Natural killer cell (primary cell): ENCODE data around the gene CDH12. TPM values are rescaled to one million over a fixed set of nuclear protein-coding genes. Genes with fewer than 3 reads are reported as not detected.

Source experiments
- ATAC-seq, 3 donors: fragments of 150-1000 bp in 2 of 3; fragments of 200-7000 bp in 1 of 3; cut with Tn5 transposase; 1 replicate in 1 of 3; 2 replicates in 2 of 3; pipeline ENCODE4 v1.10.0; 2021; ENCODE audit warnings: mild to moderate bottlenecking in 2 of 3, moderate library complexity in 2 of 3
- DNase-seq, 2 donors: peaks; one replicate each; pipeline versions ENCODE4 v3.0.0 to v3.0.0-alpha.2; 2013 to 2021; ENCODE audit warnings: mixed read lengths in 1 of 2
- H3K27ac ChIP-seq: one replicate; pipeline ENCODE4 v1.5.1; 2013; ENCODE audit warnings: mild to moderate bottlenecking, low read length
- H3K27me3 ChIP-seq: one replicate; pipeline ENCODE4 v1.6.1; 2013; ENCODE audit warnings: low read length; ENCODE audit not compliant: control insufficient read depth, insufficient read depth
- H3K36me3 ChIP-seq: one replicate; pipeline ENCODE4 v1.6.1; 2013; ENCODE audit warnings: low read length; ENCODE audit not compliant: control insufficient read depth, insufficient read depth
- H3K4me1 ChIP-seq: one replicate; pipeline ENCODE4 v1.6.1; 2013; ENCODE audit warnings: low read length; ENCODE audit not compliant: control insufficient read depth, insufficient read depth
- H3K4me3 ChIP-seq: one replicate; pipeline ENCODE4 v1.5.1; 2013; ENCODE audit warnings: low read length
- H3K9me3 ChIP-seq: one replicate; pipeline ENCODE4 v1.6.1; 2013; ENCODE audit warnings: low read length; ENCODE audit not compliant: control insufficient read depth, insufficient read depth
- H3K27ac Mint-ChIP-seq, 2 donors: one replicate each; pipeline ENCODE4 v1.8.0; 2022; ENCODE audit warnings: mild to moderate bottlenecking in 2 of 2, mixed read lengths in 2 of 2, moderate library complexity in 1 of 2
- H3K27me3 Mint-ChIP-seq, 2 donors: one replicate each; pipeline ENCODE4 v1.8.0; 2022; ENCODE audit warnings: low read depth in 2 of 2, mixed read lengths in 2 of 2
- H3K36me3 Mint-ChIP-seq: one replicate; pipeline ENCODE4 v1.8.0; 2022; ENCODE audit warnings: mixed read lengths
- H3K4me1 Mint-ChIP-seq, 2 donors: one replicate each; pipeline ENCODE4 v1.8.0; 2022; ENCODE audit warnings: mixed read lengths in 2 of 2
- H3K4me3 Mint-ChIP-seq: one replicate; pipeline ENCODE4 v1.8.0; 2022; ENCODE audit warnings: mild to moderate bottlenecking, moderate library complexity, mixed read lengths
- H3K9me3 Mint-ChIP-seq, 2 donors: one replicate each; pipeline ENCODE4 v1.8.0; 2022; ENCODE audit warnings: mixed read lengths in 2 of 2
- WGBS: methylation state at CpG from one replicate; pipeline ENCODE4 v1.1.7; 2013; ENCODE audit warnings: missing lambda C conversion rate; ENCODE audit not compliant: insufficient coverage; 5-methylcytosine and 5-hydroxymethylcytosine counted together
- intact Hi-C: fragments of 100-400 bp; cut with micrococcal nuclease; formaldehyde crosslinking; loops from one replicate; pipeline ENCODE4 v1.14.2; 2022
- total RNA-seq, 4 donors: library from RNA; stranded (reverse); fragments of 120-200 nt in 1 of 4; gene quantifications; one replicate each; pipeline versions ENCODE4 v1.2.3 to v1.2.4, GENCODE V29; 2013 to 2022
- TF ChIP-seq, protein P1 (sequence below): fragments of 200-600 bp; IDR thresholded peaks from one replicate; pipeline ENCODE4 v1.8.0; 2022; ENCODE audit warnings: antibody characterized with exemption

The CDH12 gene
- total RNA-seq, 3 donors from 2014 or later (not counting 1 experiment from before 2014, with no cell fraction given), result not detected

GRCh38 chr5:22708770-22709328, 144.3 kb downstream of the CDH12 start:
- no peak overlapping the region for H3K27ac Mint-ChIP-seq
- no peak for ATAC-seq

DNA sequence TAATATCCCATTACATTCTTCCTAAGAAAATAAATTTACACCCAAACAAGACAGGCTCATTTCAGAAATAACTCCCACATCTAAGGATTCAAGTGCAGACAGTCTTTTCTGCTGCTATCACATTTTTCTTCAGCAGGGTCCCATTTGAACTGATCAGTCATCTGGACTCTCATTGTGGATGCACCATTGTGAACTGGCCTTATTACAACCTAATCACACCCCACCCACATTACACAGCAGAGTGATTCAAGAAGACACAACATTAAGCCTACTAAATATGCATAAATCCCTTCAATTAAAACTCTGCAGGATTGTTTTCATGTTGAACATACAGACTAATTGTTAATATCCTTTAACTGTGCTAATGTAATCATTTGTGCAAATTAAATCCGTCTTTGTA, 146.2 kb downstream of the CDH12 start:
- Histone ChIP-seq H3K36me3 (no peaks in the 10 kb centered on the region), H3K9me3 (no peaks in the 10 kb centered on the region), H3K4me1 (no peaks in the 10 kb centered on the region), H3K27ac (no peak overlapping the region), H3K27me3 (no peaks in the 10 kb centered on the region), H3K4me3 (no peak overlapping the region)
- DNase-seq, result no peak
- Mint-ChIP-seq H3K27ac (no peak overlapping the region), H3K4me3 (no peak overlapping the region), H3K27me3 (no peaks in the 10 kb centered on the region), H3K9me3 (peaks cover 5 to 11% of the 10 kb centered on the region in 2 donors), H3K4me1 (no peaks in the 10 kb centered on the region), H3K36me3 (no peaks in the 10 kb centered on the region)
- intact Hi-C loops, result no loop called here
- WGBS, result no CpG with 5 or more reads among the region's 1 CpG
- TF ChIP-seq, protein P1, sequence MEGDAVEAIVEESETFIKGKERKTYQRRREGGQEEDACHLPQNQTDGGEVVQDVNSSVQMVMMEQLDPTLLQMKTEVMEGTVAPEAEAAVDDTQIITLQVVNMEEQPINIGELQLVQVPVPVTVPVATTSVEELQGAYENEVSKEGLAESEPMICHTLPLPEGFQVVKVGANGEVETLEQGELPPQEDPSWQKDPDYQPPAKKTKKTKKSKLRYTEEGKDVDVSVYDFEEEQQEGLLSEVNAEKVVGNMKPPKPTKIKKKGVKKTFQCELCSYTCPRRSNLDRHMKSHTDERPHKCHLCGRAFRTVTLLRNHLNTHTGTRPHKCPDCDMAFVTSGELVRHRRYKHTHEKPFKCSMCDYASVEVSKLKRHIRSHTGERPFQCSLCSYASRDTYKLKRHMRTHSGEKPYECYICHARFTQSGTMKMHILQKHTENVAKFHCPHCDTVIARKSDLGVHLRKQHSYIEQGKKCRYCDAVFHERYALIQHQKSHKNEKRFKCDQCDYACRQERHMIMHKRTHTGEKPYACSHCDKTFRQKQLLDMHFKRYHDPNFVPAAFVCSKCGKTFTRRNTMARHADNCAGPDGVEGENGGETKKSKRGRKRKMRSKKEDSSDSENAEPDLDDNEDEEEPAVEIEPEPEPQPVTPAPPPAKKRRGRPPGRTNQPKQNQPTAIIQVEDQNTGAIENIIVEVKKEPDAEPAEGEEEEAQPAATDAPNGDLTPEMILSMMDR, result no peak
- ATAC-seq, result no peak

More at GRCh38 chr5:22708770-22709328, 144.3 kb downstream of the CDH12 start:
- Mint-ChIP-seq H3K4me1 (no peaks in the 10 kb centered on the region), H3K27me3 (no peaks in the 10 kb centered on the region), H3K4me3 (no peak overlapping the region), H3K9me3 (peaks cover 5 to 11% of the 10 kb centered on the region in 2 donors), H3K36me3 (no peaks in the 10 kb centered on the region)
- DNase-seq, result no peak
- intact Hi-C loops, result no loop called here
- H3K4me3 ChIP-seq, result no peak overlapping the region
- TF ChIP-seq, protein P1, result no peak
- H3K4me1 ChIP-seq, result no peaks in the 10 kb centered on the region
- WGBS, result 90% methylated on average over 9 of the region's 9 CpGs
- no peaks in the 10 kb centered on the region for H3K27me3 ChIP-seq
- H3K9me3 ChIP-seq, result no peaks in the 10 kb centered on the region
- no peak overlapping the region for H3K27ac ChIP-seq
- H3K36me3 ChIP-seq, result no peaks in the 10 kb centered on the region

DNA sequence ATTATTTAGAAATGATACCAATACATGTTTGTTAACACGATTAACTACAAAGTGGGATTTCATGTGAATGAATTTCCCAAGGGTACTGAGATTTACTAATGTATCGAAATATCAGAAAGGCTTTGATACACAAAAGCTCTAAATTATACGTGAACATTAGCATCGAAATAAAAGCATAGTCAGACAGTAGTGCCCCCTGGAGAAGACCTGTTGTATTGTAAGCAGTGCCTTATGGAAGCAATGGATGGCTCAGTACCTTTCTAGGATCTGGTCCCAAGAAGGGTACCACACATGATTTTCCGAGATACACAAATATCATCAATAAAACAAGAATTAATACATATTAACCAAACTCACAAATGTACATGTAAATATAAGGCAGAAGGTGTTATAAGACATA, 153.8 kb downstream of the CDH12 start:
- no peaks in the 10 kb centered on the region for H3K4me1 Mint-ChIP-seq
- no peak overlapping the region for H3K27ac Mint-ChIP-seq
- Histone ChIP-seq H3K4me3 (no peak overlapping the region), H3K27ac (no peak overlapping the region), H3K36me3 (no peaks in the 10 kb centered on the region), H3K9me3 (no peaks in the 10 kb centered on the region), H3K4me1 (no peaks in the 10 kb centered on the region), H3K27me3 (no peaks in the 10 kb centered on the region)
- WGBS, result 67% methylated on average over 3 of the region's 5 CpGs
- no peaks in the 10 kb centered on the region for H3K27me3 Mint-ChIP-seq
- DNase-seq (no peak), ATAC-seq (no peak)
- H3K9me3 Mint-ChIP-seq, result peaks cover 0 to 2% of the 10 kb centered on the region in 2 donors
- H3K4me3 Mint-ChIP-seq, result no peak overlapping the region
- H3K36me3 Mint-ChIP-seq, result no peaks in the 10 kb centered on the region
- intact Hi-C loops, result no loop called here
- TF ChIP-seq, protein P1, result no peak

- intact Hi-C loops, result no loop called here
- H3K27ac Mint-ChIP-seq, result no peak overlapping the region
- no peak for DNase-seq
- TF ChIP-seq, protein P1, result no peak
- no peak overlapping the region for H3K4me3 ChIP-seq
- no peaks in the 10 kb centered on the region for H3K36me3 ChIP-seq
- WGBS, result 80% methylated on average over 3 of the region's 4 CpGs
- no peaks in the 10 kb centered on the region for H3K27me3 ChIP-seq
- H3K4me3 Mint-ChIP-seq, result no peak overlapping the region
- H3K9me3 ChIP-seq, result peaks cover 4% of the 10 kb centered on the region
- no peak for ATAC-seq
- H3K9me3 Mint-ChIP-seq, result peaks cover 0 to 6% of the 10 kb centered on the region in 2 donors
- no peaks in the 10 kb centered on the region for H3K27me3 Mint-ChIP-seq
- no peaks in the 10 kb centered on the region for H3K4me1 Mint-ChIP-seq
- H3K27ac ChIP-seq, result no peak overlapping the region
- no peaks in the 10 kb centered on the region for H3K36me3 Mint-ChIP-seq
- no peaks in the 10 kb centered on the region for H3K4me1 ChIP-seq
These were observed 160.0 kb downstream of the CDH12 start for GRCh38 chr5:22693121-22693520.
